T-helper 17 cell (primary cell): Measurements from ENCODE around the gene KBTBD6. TPM values are rescaled to one million over a fixed set of nuclear protein-coding genes. Genes with fewer than 3 reads are reported as not detected.
"Not testable (repeated sequence)": the region's sequence is repeated elsewhere in the genome, so short reads cannot be mapped to it uniquely, and the experiment has no call there.

Experiments used
- ATAC-seq: fragments of 150-1000 bp; cut with Tn5 transposase; 2 replicates; pipeline ENCODE4 v1.10.0; 2021; ENCODE audit warnings: mild to moderate bottlenecking, moderate library complexity
- DNase-seq, 3 donors: peaks; one replicate each; pipeline versions ENCODE4 v3.0.0 to v3.0.0-alpha.2; 2020 to 2021
- H3K9me3 ChIP-seq: one replicate; pipeline ENCODE4 v1.7.0; 2013; ENCODE audit warnings: low read length, mild to moderate bottlenecking; ENCODE audit not compliant: control insufficient read depth, poor library complexity, severe bottlenecking
- H3K27ac Mint-ChIP-seq: one replicate; pipeline ENCODE4 v1.8.0; 2022; ENCODE audit warnings: mild to moderate bottlenecking, moderate library complexity, mixed read lengths
- H3K27me3 Mint-ChIP-seq: one replicate; pipeline ENCODE4 v1.8.0; 2022; ENCODE audit warnings: mixed read lengths
- H3K36me3 Mint-ChIP-seq: one replicate; pipeline ENCODE4 v1.8.0; 2022; ENCODE audit warnings: low read depth, mixed read lengths
- H3K4me1 Mint-ChIP-seq: one replicate; pipeline ENCODE4 v1.8.0; 2022; ENCODE audit warnings: mild to moderate bottlenecking, mixed read lengths
- H3K4me3 Mint-ChIP-seq: one replicate; pipeline ENCODE4 v1.8.0; 2022; ENCODE audit warnings: mild to moderate bottlenecking, moderate library complexity, mixed read lengths
- total RNA-seq, 4 donors: library from RNA in 2 of 4; stranded (reverse) in 2 of 4; gene quantifications; one replicate each; pipeline ENCODE4 v1.2.3 and lab custom pipeline; 2022 to 2026

Gene KBTBD6
- total RNA-seq, 2 donors from 2014 or later = 4.7 to 4.9 TPM

GRCh38 chr13:41127701-41128100, 4.9 kb downstream of the KBTBD6 start:
- DNase-seq (no peak), ATAC-seq (no peak)
- H3K27ac Mint-ChIP-seq = no peak overlapping the region
- H3K9me3 ChIP-seq = no peaks in the 10 kb centered on the region
- no peak overlapping the region for H3K4me3 Mint-ChIP-seq
- H3K36me3 Mint-ChIP-seq = peaks cover 2% of the 10 kb centered on the region
- peaks cover 25% of the 10 kb centered on the region for H3K4me1 Mint-ChIP-seq
- no peaks in the 10 kb centered on the region for H3K27me3 Mint-ChIP-seq

- peaks cover 7% of the 10 kb centered on the region for H3K4me1 Mint-ChIP-seq
- H3K27ac Mint-ChIP-seq = peak overlapping the region; percentile 71
- no peaks in the 10 kb centered on the region for H3K36me3 Mint-ChIP-seq
- H3K27me3 Mint-ChIP-seq = no peaks in the 10 kb centered on the region
- H3K9me3 ChIP-seq = no peaks in the 10 kb centered on the region
- DNase-seq (no peak), ATAC-seq (peak; percentile 78)
- no peak overlapping the region for H3K4me3 Mint-ChIP-seq
These were observed 9.8 kb downstream of the KBTBD6 start for GRCh38 chr13:41122838-41123237.

- peaks cover 2% of the 10 kb centered on the region for H3K4me1 Mint-ChIP-seq
- H3K4me3 Mint-ChIP-seq = no peak overlapping the region
These were observed 14.7 kb downstream of the KBTBD6 start for GRCh38 chr13:41117869-41118268.

GRCh38 chr13:41111454-41111853, 21.1 kb downstream of the KBTBD6 start:
- H3K4me3 Mint-ChIP-seq = no peak overlapping the region
- no peak overlapping the region for H3K27ac Mint-ChIP-seq
- H3K36me3 Mint-ChIP-seq = no peaks in the 10 kb centered on the region
- H3K4me1 Mint-ChIP-seq = no peaks in the 10 kb centered on the region
- DNase-seq = no peak
- no peaks in the 10 kb centered on the region for H3K9me3 ChIP-seq
- no peak for ATAC-seq
- no peaks in the 10 kb centered on the region for H3K27me3 Mint-ChIP-seq

More at GRCh38 chr13:41117869-41118268, 14.7 kb downstream of the KBTBD6 start:
- ATAC-seq (no peak), DNase-seq (no peak)
- Mint-ChIP-seq H3K27ac (no peak overlapping the region), H3K27me3 (no peaks in the 10 kb centered on the region), H3K36me3 (no peaks in the 10 kb centered on the region)
- no peaks in the 10 kb centered on the region for H3K9me3 ChIP-seq

GRCh38 chr13:41107584-41108014, 25.0 kb downstream of the KBTBD6 start:
- Mint-ChIP-seq H3K36me3 (no peaks in the 10 kb centered on the region), H3K4me3 (no peak overlapping the region), H3K27me3 (no peaks in the 10 kb centered on the region), H3K27ac (no peak overlapping the region), H3K4me1 (no peaks in the 10 kb centered on the region)
- ATAC-seq (no peak), DNase-seq (no peak)
- no peaks in the 10 kb centered on the region for H3K9me3 ChIP-seq

GRCh38 chr13:41107104-41107571, 25.5 kb downstream of the KBTBD6 start:
- Mint-ChIP-seq H3K27ac (no peak overlapping the region), H3K27me3 (no peaks in the 10 kb centered on the region), H3K4me1 (no peaks in the 10 kb centered on the region), H3K36me3 (no peaks in the 10 kb centered on the region), H3K4me3 (no peak overlapping the region)
- no peak for DNase-seq
- no peak for ATAC-seq
- H3K9me3 ChIP-seq = no peaks in the 10 kb centered on the region

- H3K4me1 Mint-ChIP-seq = no peaks in the 10 kb centered on the region
- ATAC-seq (no peak), DNase-seq (no peak)
- no peak overlapping the region for H3K27ac Mint-ChIP-seq
- no peaks in the 10 kb centered on the region for H3K36me3 Mint-ChIP-seq
- no peaks in the 10 kb centered on the region for H3K9me3 ChIP-seq
- no peak overlapping the region for H3K4me3 Mint-ChIP-seq
- H3K27me3 Mint-ChIP-seq = no peaks in the 10 kb centered on the region
These were observed 32.6 kb downstream of the KBTBD6 start for GRCh38 chr13:41099986-41100385.

GRCh38 chr13:41098761-41099160, 33.8 kb downstream of the KBTBD6 start:
- no peaks in the 10 kb centered on the region for H3K36me3 Mint-ChIP-seq
- H3K27me3 Mint-ChIP-seq = no peaks in the 10 kb centered on the region
- no peak overlapping the region for H3K4me3 Mint-ChIP-seq
- no peak for DNase-seq
- H3K9me3 ChIP-seq = no peaks in the 10 kb centered on the region
- ATAC-seq = no peak
- no peak overlapping the region for H3K27ac Mint-ChIP-seq
- no peaks in the 10 kb centered on the region for H3K4me1 Mint-ChIP-seq

GRCh38 chr13:41095681-41096080, 36.9 kb downstream of the KBTBD6 start:
- not testable (repeated sequence) for DNase-seq, ATAC-seq, H3K9me3 ChIP-seq, H3K27ac Mint-ChIP-seq, H3K4me1 Mint-ChIP-seq, H3K4me3 Mint-ChIP-seq, H3K27me3 Mint-ChIP-seq, H3K36me3 Mint-ChIP-seq

- H3K9me3 ChIP-seq = no peaks in the 10 kb centered on the region
- H3K36me3 Mint-ChIP-seq = peaks cover 5% of the 10 kb centered on the region
- H3K4me3 Mint-ChIP-seq = no peak overlapping the region
- H3K4me1 Mint-ChIP-seq = peaks cover 4% of the 10 kb centered on the region
- DNase-seq (no peak), ATAC-seq (no peak)
- no peaks in the 10 kb centered on the region for H3K27me3 Mint-ChIP-seq
- no peak overlapping the region for H3K27ac Mint-ChIP-seq
These were observed 46.5 kb downstream of the KBTBD6 start for GRCh38 chr13:41085961-41086585.

- DNase-seq = no peak
- Mint-ChIP-seq H3K27ac (no peak overlapping the region), H3K36me3 (peaks cover 6% of the 10 kb centered on the region)
These were observed 52.9 kb downstream of the KBTBD6 start for GRCh38 chr13:41079725-41080124.

More at GRCh38 chr13:41079725-41080124, 52.9 kb downstream of the KBTBD6 start:
- H3K4me1 Mint-ChIP-seq = peaks cover 2% of the 10 kb centered on the region
- H3K9me3 ChIP-seq = no peaks in the 10 kb centered on the region
- no peak overlapping the region for H3K4me3 Mint-ChIP-seq
- ATAC-seq = no peak
- H3K27me3 Mint-ChIP-seq = no peaks in the 10 kb centered on the region

Other genes with a start within 250 kb of the KBTBD6 start
- gene ELF1, start 113.5 kb downstream of the KBTBD6 start, total RNA-seq = 100 to 1,000 TPM; 197 to 232 TPM
- 1 to 10 TPM; 4.4 to 5.3 TPM for gene WBP4, start 71.3 kb downstream of the KBTBD6 start, total RNA-seq
- 1 to 10 TPM; 2.7 to 3.0 TPM for gene KBTBD7, start 61.8 kb upstream of the KBTBD6 start, total RNA-seq
- gene MTRF1, start 130.8 kb upstream of the KBTBD6 start, total RNA-seq = 10 to 100 TPM; 13.8 to 17.7 TPM
- 10 to 100 TPM; 38.3 to 41.5 TPM for gene NAA16, start 178.5 kb upstream of the KBTBD6 start, total RNA-seq